Activated T-cell treated with anti-CD3 and anti-CD28 coated beads, Interleukin-2, amount 50 U/mL, for 1 hour (primary cell): ENCODE measurements around the gene RHOH.
A peak's percentile ranks its signal among the peaks of the same experiment; 100 is the strongest.
"Not testable (repeated sequence)": the region's sequence is repeated elsewhere in the genome, so short reads cannot be mapped to it uniquely, and the experiment has no call there.

ENCODE experiments used
- DNase-seq: peaks from one replicate; pipeline ENCODE4 v3.0.0-alpha.2; 2020

RHOH gene

DNA sequence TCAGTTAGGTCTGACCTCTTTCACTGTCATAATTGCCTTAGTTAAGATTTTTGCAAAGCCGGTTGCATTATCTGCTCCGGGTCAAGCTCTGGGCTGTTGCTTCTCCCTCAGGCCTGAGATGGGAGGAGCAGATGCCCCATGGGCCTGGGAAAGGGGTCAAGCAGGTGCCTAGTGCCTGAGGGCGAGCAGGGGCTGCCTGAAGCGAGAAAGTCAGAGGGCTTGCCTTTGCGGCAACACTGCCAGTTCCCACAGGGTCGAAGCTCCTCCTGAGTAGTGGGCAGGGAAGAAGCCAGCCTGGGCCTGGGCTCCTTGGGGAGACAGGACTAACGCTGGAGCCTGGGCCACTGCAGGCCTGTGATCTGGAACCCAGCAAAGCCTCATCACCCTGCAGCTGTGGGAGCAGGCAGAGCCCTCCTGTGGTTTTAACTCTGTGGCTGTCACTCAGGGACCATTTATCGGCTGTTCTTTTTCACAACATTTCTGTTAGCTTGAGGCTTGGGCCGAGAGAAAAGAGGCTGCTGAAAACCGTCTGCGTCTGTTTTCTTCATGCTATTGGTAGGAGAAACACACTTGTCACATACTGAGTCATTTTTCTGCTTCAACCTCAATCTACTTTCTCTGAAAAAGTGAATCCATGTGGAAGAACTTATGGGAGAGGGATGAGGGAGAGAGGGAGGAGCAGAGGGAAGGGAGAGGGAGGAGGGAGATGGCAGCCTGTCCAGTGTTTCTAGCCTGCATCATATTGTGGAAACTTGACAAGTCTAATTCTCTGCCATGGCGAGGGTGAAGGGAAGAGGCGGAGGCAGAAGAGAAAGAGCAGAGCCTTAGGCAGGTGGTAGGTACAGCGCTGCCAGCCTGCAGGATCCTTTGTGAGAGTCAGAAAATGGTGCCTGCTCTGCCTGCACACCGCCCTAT lies 68.4 kb downstream of the RHOH start:
- DNase-seq, result peak; percentile 49

DNA sequence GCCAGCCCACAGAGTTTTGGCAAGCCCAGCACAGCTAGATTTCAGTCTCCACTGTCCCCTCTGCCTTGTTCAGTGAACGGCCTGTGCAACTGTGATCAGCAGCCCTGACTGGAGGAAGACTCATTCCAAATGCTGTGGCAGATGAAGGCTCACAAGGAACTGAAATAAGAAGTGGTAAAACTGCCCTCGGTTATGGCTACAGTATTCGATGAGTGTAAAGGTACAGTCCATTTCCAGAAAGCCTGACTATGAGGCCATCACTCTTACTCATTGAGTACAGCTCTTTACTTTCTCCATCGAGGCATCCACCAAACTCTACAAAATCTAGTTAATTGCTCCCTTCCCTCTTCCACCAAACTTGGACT lies 69.1 kb downstream of the RHOH start:
- no peak for DNase-seq

DNA sequence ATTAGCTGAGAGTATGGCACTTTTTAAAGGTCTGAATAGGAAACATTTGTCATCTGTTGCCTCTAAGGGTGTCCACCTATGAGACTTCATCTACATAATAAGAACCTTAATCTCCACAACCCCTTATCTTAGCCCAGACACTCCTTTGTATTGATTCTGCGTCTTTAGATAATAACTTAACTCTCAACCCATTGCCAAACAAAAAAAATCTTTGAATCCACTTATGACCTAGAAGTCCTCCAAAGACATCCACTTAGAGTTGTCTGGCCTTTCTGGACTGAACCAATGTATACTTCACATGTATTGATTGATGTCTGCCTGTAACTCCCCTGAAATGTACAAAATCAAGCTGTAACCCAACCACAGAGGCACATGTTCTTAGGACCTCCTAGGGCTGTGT lies 72.3 kb downstream of the RHOH start:
- DNase-seq, result no peak

DNA sequence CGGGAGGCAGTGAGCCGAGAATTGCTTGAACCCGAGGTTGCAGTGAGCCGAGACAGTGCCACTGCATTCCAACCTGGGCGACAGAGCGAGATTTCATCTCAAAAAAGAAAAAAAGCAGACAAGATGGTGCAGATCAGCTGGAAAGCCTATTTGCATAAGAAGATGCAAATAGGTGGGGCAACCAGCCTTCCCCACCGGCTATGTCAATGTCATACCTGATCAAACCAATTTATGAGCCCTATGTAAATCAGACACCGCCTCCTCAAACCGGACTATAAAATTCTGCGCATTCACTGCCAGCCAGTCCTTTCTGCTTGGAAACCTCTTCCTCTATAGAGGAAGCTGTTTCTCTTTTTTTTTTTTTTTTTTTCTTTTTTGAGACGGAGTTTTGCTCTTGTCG lies 73.8 kb downstream of the RHOH start:
- DNase-seq, result no peak

DNA sequence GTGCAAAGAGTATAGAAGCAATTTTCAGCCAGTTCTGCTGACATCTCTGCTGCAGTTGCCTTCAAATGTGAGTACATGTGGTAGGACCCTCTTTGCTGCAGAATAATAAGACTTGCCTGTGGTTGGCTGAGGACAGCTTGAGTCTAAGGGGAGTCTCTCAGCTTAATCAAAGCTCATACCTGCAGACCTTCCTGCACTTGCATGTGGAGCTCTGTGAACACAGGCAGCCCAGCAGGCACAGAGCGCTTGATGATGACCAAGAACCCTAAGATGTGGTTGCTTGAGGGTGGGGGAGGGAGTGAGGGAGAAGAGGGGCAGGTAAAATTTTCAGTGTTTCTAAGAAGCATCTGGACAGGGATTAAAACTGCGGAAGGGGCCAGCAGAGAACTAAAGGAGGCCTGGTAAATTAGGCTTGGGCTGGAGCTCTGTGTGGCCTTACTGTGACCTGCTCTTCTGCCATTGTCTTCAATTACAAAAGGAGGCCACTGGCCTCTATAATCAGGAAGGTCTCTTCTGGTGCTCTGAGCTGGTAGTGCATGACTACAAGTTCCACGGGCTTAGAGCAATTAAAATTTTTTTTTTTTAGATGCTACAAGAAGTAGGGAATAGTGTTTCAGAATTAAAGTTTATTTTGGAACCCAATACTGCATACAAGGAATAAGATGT lies 78.4 kb downstream of the RHOH start:
- no peak for DNase-seq

DNA sequence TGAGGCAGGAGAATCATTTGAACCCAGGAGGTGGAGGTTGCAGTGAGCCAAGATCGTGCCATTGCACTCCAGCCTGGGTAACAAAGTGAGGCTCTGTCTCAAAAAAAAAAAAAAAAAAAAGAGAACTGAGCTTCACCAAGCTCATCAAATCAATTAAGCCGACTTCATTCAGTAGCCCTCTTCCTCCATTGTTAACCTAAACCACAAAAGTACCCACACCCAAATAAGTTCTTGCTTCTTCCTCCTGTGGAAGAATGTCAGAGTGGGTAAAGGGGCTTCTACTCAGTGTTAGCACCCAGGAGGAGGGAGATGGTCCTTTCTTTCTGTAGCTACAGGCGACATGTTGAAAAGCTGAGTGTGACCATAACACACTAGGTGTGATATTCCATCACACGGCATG lies 79.7 kb downstream of the RHOH start:
- DNase-seq, result no peak

DNA sequence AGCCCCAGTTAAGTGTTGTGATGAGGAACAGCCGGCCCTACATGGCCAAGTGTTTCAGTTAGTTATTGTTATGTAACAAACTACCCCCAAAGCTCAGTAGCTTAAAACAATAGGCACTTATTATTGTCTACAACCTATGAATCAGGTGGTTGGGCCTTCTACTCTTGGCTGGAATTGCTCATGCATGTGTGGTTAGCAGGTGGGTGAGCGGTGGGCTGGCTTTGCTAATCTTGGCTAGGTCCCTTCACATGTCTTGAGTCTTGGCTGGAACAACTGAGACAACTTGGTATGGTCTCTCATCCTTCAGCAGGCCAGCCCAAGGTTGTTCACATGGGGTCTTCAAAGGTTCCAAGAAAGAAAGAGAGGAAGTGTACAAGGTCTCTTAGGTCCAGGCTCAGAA lies 83.8 kb downstream of the RHOH start:
- DNase-seq, result no peak

DNA sequence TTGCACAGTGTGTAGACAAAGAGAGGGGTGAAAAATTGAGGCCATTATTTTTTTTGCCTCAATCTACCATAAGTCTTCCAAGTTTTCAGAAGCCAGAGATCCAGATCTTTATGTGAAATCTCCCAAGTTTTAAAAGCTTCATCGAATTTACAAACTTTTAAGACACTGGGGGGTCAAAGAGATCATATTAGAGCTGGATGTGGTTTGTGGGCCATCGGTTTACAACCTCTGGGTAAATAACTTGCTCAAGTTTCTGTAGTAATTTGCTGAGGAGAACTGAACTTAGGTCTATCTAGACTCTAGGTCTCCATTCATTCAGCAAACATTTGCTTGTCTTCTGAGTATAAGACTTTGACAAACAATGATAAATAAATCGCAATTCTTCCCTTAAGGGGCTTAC lies 84.3 kb downstream of the RHOH start:
- no peak for DNase-seq

DNA sequence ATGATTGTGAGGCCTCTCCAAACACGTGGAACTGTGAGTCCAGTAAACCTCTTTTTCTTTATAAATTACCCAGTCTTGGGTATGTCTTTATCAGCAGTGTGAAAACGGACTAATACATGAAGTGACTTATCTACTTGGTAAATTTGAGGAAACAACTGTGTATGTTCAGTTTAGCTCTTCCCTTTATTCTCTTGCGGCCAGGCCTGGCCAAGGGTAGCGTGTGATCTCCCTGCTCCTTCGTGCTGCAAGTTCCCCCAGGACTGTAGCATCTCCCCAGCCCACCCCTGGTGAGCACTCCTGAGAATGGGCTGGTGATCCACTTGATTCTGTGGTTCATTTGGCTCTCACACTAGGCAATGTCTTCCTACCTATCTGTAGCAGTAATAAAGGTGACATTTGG lies 85.1 kb downstream of the RHOH start:
- no peak for DNase-seq

DNA sequence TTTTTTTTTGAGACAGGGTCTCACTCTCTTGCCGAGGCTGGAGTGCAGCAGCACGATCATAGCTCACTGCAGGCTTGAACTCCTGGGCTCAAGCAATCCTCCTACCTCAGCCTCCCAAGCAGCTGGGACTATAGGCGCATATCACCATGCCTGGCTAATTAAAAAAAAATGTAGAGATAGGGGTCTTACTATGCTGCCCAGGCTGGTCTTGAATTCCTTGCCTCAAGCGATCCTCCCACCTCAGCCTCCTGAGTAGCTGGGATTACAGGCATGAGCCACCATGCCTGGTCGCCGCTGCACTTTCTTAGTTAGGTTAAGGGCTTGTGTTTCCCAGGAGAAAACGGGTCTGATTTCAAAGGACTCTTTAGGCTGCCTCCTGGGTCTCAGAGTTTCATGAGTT lies 86.0 kb downstream of the RHOH start:
- DNase-seq, result not testable (repeated sequence)

DNA sequence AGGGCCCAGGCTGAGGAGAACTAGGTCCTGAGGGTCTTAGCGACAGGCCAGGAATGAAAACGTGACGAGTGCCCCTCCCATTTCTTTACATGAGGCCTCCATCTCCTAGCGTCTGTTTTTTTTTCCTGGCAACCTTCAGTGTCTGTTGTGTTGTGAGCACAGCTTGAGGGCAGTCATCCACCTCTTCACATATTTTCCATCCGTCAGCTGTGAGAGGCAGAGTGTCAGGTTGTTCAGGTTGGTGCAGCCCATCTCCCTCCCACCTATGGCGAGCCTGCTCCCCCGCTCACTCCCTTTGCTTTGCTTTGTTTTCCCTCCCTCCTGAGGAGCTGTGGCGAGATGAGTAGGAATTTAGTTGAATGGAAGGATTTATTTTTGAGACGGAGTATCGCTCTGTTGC lies 86.6 kb downstream of the RHOH start:
- DNase-seq, result no peak

DNA sequence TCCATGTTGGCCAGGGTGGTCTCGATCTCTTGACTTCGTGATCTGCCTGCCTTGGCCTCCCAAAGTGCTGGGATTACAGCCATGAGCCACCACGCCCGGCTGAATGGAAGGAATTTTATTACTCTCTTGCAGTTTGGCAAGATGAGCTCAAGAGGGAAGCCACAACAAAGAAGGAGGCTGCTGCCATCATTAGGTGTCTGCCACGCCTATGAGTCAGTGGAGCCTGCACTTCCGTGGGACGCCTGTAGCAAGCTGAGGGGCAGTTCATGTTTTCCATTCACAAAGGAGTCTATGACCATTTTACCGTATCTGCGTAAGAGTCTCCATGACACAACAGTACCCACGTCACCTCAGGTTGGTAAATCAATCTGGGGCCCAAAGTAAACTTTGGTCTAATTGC lies 87.1 kb downstream of the RHOH start:
- DNase-seq, result peak; percentile 75

DNA sequence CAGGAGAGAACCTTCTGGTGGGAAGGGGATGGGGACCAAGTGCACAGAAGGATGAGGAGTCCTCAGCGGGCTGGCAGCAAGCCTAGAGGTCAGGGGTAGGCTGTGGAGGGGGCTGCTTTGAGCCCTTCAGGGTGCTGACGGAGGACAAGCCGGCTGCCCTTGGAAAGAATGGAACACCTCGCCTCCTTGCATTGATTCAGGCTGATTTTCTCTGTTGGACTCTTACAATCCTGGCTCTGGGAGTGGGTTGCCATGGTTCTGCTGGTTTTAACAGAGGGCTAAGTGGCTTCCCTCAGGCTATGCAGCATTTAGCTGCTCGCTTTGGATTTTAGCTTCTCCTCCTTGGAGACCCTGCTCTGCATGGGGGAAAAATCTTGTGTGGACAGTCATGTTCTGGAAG lies 88.9 kb downstream of the RHOH start:
- DNase-seq, result no peak

DNA sequence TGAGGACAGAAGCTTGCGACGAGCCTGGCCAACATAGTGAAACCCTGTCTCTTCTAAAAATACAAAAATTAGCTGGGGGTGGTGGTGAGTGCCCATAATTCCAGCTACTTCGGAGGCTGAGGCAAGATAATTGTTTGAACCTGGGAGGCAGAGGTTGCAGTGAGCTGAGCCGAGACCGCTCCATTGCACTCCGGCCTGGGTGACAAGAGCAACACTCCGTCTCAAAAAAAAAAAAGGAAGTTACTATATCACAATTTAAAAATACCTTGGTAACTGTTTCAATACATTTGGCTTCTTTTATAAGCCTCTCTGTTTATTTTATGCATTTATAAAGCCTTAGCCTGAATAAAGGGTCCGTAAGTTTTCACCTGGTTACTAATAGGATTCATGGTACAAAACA lies 91.7 kb downstream of the RHOH start:
- no peak for DNase-seq

DNA sequence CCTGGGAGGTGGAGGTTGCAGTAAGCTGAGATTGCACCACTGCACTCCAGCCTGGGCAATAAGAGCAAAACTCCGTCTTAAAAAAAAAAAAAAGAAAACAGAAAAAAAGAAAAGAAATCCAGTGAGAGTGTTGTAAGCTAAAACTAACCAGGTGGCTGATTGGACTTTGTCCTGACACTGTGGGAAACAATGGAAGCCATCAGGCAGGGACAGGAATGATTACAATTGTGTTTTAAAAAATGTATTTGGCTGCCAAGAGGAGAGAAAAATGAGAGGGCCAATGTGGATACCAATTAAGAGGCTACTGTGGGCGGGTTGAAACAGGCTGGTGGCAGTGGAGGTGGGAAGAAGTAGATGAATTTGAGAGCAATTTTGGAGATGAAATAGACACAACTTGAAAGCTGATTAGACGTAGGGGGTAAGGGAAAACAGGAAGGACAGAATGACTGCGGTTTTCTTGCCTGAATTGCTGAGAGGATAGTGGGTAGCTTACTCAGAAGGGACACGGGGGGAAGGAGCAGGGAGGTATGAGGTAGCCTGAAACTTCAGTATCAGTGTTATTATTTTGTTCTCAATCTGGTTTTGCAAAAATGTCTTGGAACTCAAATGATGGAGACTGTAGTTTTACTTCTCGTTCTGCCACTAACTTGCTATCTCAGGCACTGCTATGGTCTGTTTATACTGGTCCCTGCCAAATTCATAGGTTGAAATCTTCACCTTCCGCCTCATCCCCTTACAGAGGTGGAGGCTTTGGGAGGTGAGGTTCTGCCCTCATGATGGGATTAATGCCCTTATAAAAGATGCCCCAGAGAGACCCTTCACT lies 92.7 kb downstream of the RHOH start:
- DNase-seq, result no peak

DNA sequence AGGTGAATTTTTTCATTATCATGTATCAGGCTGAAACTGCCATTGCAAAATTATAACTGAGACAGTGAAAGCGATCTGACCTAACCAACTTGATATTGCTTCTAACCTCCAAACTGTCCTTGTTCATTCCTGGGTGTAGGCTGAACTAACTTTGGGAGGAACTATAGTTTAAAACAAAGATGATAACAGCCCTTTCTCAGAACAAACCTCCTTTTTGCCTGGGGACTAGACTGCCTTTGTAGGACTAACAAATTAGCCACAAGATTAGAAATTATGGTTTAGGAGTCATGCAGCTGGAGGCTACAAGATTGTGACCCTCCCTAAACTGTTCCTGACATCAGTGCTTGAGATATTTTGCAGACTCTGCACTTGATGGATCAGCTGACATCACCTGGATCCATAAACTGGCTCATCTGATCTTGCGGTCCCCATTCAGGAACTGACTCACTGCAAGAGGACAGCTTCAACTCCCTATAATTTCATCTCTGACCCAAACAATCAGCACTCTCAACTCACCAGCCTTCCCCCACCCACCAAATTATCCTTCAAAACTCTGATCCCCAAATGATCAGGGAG lies 93.9 kb downstream of the RHOH start:
- DNase-seq, result not testable (repeated sequence)

DNA sequence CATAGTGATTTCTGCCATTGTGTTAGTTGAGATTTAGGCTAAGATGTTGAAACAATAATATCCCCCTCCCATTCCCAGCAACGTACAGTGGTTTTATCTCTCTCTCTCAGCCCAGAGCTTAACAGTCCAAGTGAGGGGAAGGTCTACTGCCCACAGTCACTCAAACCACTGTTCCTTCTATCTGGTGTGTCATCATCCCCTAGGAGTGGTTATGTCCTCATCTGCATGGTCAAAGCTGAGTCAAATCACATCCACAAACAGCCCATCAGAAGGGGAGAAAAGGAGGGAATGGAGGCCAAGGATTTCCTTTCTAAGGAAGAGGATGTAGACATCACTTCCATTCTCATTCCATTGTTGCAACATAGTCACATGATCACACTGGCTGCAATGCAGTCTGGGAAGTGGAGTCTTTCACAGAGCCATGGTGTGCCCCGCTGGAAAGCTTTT lies 95.5 kb downstream of the RHOH start:
- DNase-seq, result no peak

DNA sequence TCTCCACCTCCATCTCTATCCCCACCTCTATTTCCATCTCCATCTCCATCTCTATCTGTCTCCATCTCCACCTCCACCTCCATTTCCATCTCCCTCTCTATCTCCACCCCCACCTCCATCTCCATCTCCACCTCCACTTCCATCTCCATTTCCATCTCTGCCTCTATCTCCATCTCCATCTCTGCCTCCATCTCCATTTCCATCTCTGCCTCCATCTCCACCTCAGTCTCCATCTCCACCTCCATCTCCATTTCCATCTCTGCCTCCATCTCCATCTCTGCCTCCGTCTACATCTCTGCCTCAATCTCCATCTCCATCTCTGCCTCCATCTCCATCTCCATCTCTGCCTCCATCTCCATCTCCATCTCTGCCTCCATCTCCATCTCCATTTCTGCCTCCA lies 97.5 kb downstream of the RHOH start:
- DNase-seq, result no peak

DNA sequence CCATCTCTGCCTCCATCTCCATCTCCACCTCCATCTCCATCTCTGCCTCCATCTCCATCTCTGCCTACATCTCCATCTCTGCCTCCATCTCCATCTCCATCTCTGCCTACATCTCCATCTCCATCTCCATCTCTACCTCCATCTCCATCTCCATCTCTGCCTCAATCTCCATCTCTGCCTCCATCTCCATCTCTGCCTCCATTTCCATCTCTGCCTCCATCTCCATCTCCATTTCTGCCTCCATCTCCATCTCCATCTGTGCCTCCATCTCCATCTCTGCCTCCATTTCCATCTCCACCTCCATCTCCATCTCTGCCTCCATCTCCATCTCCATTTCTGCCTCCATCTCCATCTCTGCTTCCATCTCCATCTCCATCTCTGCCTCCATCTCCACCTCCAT lies 98.2 kb downstream of the RHOH start:
- DNase-seq, result not testable (repeated sequence)

DNA sequence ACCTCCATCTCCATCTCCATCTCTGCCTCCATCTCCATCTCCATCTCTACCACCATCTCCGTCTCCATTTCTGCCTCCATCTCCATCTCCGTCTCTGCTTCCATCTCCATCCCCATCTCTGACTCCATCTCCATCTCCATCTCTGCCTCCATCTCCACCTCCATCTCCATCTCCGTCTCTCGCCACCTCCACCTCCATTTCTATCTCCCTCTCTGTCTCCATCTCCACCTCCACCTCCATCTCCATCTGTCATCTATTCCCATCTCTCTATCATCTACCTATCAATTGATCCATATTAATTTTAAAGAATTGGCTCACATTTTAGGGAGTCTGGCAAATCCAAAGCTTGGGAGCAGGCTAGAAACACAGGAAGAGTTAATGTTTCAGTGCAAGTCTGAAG lies 98.7 kb downstream of the RHOH start:
- DNase-seq, result no peak
